Hindlimb muscle (tissue), 1 donor: Measurements from ENCODE around the gene SLN. TPM values are rescaled to one million over a fixed set of nuclear protein-coding genes. Genes with fewer than 3 reads are reported as not detected.

Experiments
- DNase-seq: peaks from one replicate; pipeline ENCODE4 v3.0.0-alpha.2; 2013
- polyA plus RNA-seq: library from polyadenylated mRNA; unstranded; fragments of 120-200 nt; gene quantifications from one replicate; pipeline ENCODE4 v1.2.1, GENCODE V29; 2013; ENCODE audit not compliant: insufficient read length

Gene SLN
- polyA plus RNA-seq, 1 donor: 2,272 TPM

DNA sequence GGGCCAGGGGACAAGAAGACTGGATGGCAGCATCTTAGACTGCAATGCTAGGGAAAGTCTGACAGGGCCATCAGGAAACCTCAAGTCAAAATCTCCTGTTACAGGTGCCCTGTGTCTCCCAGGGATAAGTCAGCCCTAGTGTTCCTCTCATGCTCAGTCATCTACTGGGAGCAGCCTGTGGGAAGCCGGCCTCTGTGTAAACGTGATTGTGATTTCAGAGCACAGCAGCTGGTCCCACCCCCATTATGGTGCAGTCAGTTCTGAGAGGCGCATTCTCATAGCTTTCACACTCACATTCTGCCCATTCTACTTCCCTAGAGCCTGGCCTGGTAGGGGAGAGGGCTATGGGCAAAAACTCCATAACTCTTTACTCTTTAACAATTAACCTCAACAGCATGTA is 7.2 kb upstream of the SLN start:
- no peak for DNase-seq

- no peak for DNase-seq
Observed at GRCh38 chr11:107716884-107717532, 5.2 kb upstream of the SLN start.

- no peak for DNase-seq
Observed at GRCh38 chr11:107713009-107713408, 1.2 kb upstream of the SLN start.

DNA sequence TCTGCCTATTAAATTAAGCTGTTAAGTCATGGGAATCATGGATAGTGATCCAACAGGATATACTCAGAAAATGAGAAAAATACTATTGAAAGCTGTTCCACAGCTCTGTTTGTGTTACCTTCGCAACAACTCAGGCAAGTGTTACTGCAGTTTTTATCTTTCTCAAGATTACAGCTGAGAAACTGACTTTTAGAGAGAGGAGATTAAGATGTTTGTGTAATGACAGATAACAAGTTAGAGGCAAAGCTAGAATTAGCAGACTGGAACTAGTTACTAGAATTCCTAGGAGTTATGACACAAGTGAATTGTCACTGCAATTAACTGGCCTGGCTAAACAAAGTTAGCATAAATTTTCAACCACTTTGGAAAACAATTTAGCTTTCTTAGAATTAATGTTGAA is 1.6 kb downstream of the SLN start:
- no peak for DNase-seq

- no peak for DNase-seq
Observed at GRCh38 chr11:107708792-107709191, 3.1 kb downstream of the SLN start.

DNA sequence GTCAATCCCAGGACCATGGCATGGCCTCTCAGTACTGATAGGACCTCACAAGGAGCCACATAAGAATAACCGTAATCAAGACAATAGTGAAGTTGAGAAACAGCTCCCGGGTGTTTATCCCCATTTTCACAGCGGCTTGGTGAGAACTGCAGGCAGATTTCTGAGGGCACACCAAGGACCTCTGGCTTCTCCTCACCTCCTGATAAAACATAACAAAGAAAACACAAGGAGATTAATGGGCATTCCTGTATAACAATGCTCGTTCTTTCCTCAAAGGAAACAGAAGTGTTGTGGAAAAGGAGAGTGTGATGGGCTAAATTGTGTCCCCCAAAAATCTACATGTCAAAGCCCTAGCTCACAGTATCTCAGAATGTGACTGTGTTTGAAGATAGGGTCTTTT is 4.0 kb downstream of the SLN start:
- DNase-seq: no peak

- DNase-seq: no peak
Observed at GRCh38 chr11:107707215-107707671, 4.6 kb downstream of the SLN start.

- no peak for DNase-seq
Observed at GRCh38 chr11:107706531-107706930, 5.3 kb downstream of the SLN start.

DNA sequence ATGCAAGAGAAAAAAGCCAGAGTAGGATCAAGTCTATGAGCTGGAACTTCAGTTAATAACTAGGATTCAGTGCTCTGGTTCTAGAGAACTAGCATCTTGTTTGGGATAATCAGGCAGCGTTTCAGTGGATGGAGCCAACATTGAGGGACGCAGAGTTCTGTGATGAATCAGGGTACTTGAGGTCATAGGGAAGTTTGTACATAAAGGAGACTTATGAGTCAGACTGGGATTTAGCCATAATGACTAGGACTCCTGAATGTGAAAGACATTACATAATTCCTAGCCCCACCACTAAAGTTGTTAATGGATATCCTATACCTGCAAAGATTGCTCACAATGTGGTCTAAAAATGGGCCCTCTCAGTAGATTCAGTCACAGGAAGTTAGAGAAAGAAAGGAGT is 6.8 kb downstream of the SLN start:
- no peak for DNase-seq

DNA sequence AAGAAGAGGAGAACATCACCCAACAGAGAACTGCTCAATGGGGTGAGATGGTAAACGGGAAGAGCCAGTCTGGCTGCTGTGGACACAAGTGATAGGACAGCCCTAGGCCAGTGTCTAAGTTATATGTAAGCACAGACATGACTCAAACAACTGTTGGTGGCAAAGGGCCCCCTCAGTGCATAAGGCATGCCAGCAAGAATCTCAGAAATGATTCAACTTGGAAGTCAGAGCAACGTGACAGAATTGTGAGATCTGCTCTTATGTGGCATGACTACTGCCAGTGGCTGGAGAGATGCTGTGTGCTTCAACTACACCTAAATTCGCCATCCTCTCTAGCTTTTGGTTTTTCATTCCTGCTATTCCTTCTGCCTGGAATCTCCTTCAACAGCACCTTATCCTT is 7.4 kb downstream of the SLN start:
- DNase-seq: no peak

- DNase-seq: no peak
Observed at GRCh38 chr11:107702723-107703122, 9.1 kb downstream of the SLN start.

DNA sequence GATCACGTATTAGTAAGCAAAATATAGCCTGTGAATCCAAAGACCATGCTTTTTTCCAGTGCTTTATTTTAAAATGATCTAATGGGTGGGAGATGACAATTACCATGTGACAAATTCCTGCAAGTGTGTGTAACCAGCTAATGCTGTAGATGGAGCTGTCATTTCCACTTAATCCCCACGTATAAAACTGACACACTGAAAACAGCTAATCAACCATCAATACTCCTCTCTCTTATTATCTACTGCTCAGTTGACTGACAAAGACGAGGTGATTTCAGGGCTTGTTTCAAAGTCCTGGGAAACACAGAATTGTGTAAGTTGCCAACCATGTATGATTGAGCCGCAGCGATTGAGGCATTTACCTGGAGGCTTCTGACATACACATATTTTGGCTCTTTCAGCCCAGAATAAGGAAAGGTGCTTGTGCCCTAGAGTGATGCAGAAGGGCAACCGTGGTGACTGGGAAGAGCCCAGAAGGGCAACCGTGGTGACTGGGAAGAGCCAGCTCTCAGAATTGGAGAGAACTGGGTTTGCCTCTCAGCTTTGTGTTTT is 9.7 kb downstream of the SLN start:
- no peak for DNase-seq

DNA sequence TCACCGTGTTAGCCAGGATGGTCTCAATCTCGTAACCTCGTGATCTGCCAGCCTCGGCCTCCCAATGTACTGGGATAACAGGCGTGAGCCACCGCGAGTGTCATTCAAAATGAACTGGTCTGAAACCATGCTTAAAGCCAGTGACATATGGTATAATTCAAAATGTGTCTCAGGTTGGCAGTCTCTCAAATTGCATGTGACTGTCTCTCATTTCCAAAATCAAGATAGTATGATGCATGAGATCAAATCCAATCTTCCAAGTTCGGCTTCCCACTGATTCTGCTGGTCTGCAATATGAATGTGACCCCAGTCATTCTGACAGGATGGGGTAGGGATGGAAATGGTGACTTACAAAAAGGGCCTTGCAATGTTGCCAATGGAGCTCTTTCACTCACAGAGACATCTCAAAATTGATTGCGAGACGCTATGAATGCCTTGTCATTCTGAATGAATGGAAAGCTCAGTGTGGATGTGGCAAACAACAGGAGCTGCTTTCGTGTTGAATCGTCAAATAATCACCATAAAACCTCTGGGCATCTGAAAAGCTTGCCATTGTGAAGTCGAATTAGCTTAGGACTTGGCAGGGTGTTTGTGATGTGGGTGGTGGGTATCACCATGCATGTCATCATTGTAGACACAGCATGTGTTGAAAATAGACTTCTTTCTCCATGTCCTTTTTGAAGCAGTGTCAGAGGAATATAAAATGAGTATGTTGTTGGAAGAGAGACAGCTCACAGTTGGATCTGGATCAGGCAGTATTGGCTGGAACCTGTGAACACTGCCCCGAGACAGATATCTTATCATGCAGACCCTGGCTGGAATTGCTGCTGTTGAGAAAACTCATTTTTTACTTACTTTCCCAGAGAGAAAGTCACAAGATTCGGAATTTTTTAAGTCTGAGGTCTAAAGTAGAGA is 12.2 kb downstream of the SLN start:
- DNase-seq: no peak

- DNase-seq: no peak
Observed at GRCh38 chr11:107697291-107697690, 14.6 kb downstream of the SLN start.

GRCh38 chr11:107696140-107696539 is 15.7 kb downstream of the SLN start:
- no peak for DNase-seq

DNA sequence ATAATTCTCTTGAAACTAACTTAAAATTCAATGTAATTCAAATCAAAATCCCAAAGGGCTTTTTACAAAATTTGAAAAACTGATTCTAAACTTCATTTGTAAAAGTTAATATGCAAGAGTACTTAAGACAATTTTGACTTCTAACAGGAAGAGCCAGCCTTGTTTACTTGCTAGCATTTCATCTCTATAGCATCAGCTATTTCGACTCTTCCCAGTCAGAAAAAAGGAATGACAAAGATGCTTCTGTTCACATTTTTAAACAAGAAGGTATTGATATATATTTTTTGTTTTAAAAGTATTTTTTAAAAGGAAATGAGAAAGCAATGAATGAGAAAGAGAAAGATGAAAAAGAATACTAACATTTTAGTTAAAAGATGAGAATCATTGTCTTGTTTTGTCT is 16.4 kb downstream of the SLN start:
- DNase-seq: no peak

DNA sequence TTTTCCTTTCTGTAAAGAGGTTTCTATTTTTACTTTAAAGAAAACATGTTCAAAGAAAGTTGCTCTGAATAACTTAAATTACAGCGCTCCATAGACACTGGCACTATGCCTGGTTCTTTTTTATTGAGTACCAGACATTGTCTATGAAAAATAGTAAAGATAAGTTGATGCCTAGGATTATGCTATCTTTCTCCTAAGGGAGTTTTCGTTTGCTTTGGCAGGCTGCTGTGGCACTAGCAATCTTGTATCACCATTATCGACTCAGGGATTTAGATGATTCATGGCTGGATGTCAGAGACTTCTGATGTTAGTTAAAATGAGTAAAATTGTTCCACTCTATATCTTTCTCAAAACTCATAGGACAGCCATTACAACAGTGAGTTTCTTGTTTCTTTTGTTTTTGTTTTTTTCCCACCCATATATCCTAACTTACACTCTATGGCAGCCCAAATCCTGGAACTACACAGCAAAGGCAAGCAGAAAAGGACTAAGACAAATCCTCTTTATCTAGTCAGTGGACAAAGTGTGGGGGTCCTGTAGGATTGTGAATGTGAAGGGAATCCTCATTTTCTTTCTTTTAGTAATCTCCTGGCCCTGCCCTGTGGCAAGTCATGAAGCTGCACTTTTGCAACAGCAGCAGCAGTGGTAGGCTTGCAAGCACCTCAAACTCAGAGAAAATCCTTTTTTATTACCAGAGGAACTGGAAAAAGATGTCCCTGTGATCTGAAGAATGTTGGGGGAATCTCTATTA is 20.7 kb downstream of the SLN start:
- DNase-seq: no peak

GRCh38 chr11:107689317-107690202 is 22.3 kb downstream of the SLN start:
- peak; percentile 75 for DNase-seq

- DNase-seq: no peak
Observed at GRCh38 chr11:107688322-107688918, 23.4 kb downstream of the SLN start.

- no peak for DNase-seq
Observed at GRCh38 chr11:107683807-107684206, 28.0 kb downstream of the SLN start.

DNA sequence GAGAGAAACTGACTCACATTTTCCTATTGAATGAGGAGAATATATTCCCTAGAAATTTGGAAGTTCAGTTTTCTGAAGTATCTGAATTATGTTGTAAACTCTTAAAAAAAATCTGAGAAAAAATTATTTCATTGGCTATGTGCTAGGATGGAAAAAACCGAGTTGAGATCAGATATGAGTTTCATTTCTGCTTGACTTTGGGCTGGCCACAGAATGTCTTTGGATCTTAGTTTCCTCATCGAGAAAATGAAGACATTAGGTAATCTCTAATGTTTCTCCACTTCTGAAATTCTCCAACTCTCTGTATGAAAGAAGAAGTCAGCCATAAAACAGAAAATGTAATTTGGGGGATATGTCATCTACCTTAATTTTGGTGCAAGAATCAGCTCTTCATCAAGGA is 28.8 kb downstream of the SLN start:
- DNase-seq: no peak

- DNase-seq: no peak
Observed at GRCh38 chr11:107682572-107682971, 29.3 kb downstream of the SLN start.
